Endothelial cell of umbilical vein (primary cell): Measurements from ENCODE around the gene DESI2. TPM values are rescaled to one million over a fixed set of nuclear protein-coding genes. Genes with fewer than 3 reads are reported as not detected.

Experiments used
- BruUV-seq: library from RNA; stranded (reverse); fragments of 400-500 nt; replicated peaks from 2 replicates; lab custom pipeline; 2021; lab: Mats Ljungman, UMichigan
- CTCF ChIA-PET: fragments of 300-600, 350-600 bp; sonication (Branson Sonifier 250); formaldehyde crosslinking; loops from one replicate; lab custom pipeline; 2021; ENCODE audit warnings: antibody characterized with exemption, inconsistent platforms; lab: Charles Lee
- POLR2A ChIA-PET: fragments of 300-600, 350-600 bp; sonication (Branson Sonifier 250); formaldehyde crosslinking; loops from one replicate; lab custom pipeline; 2021; ENCODE audit warnings: antibody characterized with exemption, inconsistent platforms; lab: Charles Lee
- DNase-seq: peaks from one replicate; pipeline ENCODE4 v3.0.0-alpha.2; 2011; ENCODE audit warnings: low read depth, low spot score
- FAIRE-seq: peaks from 2 replicates; lab custom pipeline; 2011; peaks lifted over from hg19 to GRCh38; lab: Jason Lieb, UNC
- H2AFZ ChIP-seq: 2 replicates; pipeline ENCODE4 v1.6.0; 2012; ENCODE audit warnings: low read depth, low read length, control low read depth, inconsistent platforms
- H3K27ac ChIP-seq: 2 replicates; pipeline ENCODE4 v1.5.1; 2011; ENCODE audit warnings: low read depth, mild to moderate bottlenecking, control low read depth, low read length, moderate library complexity; ENCODE audit not compliant: insufficient read depth
- H3K27me3 ChIP-seq, 2 experiments: 2 replicates each; pipeline versions ENCODE4 v1.6.0 to v1.6.1; 2011; ENCODE audit warnings: low read length in 2 of 2, mixed read lengths in 1 of 2; ENCODE audit not compliant: control insufficient read depth in 2 of 2, insufficient read depth in 2 of 2
- H3K36me3 ChIP-seq, 2 experiments: 2 replicates in 1 of 2; 3 replicates in 1 of 2; pipeline ENCODE4 v1.5.1; 2011; ENCODE audit warnings: low read length in 2 of 2, mild to moderate bottlenecking in 1 of 2, moderate library complexity in 1 of 2; ENCODE audit not compliant: control insufficient read depth in 2 of 2, insufficient read depth in 2 of 2; ENCODE audit errors: extremely low read depth in 1 of 2
- H3K4me1 ChIP-seq: 3 replicates; pipeline ENCODE4 v1.5.1; 2011; ENCODE audit warnings: mild to moderate bottlenecking, low read length; ENCODE audit not compliant: control insufficient read depth, insufficient read depth; ENCODE audit errors: extremely low read depth
- H3K4me2 ChIP-seq: 2 replicates; pipeline ENCODE4 v1.6.1; 2011; ENCODE audit warnings: low read length, control low read depth, mixed read lengths; ENCODE audit not compliant: insufficient read depth
- H3K4me3 ChIP-seq, 3 experiments: fragments of 200-600 bp in 1 of 3; sonication (generic), shearing (Covaris generic) in 1 of 3; replicated peaks in 1 of 3; 2 replicates each; pipeline ENCODE4 v1.5.1; 2011 to 2016; ENCODE audit warnings: control low read depth in 3 of 3, low read length in 3 of 3, mild to moderate bottlenecking in 2 of 3, inconsistent platforms in 1 of 3, low read depth in 1 of 3, moderate library complexity in 1 of 3; ENCODE audit not compliant: insufficient read depth in 1 of 3
- H3K79me2 ChIP-seq: 2 replicates; pipeline ENCODE4 v1.6.0; 2012; ENCODE audit warnings: low read length, inconsistent platforms; ENCODE audit not compliant: control insufficient read depth, insufficient read depth
- H3K9ac ChIP-seq: replicated peaks from 2 replicates; pipeline ENCODE3; 2011; ENCODE audit warnings: low read length, control low read depth; ENCODE audit not compliant: insufficient read depth; ENCODE audit errors: extremely low read depth
- H3K9me1 ChIP-seq: replicated peaks from 3 replicates; pipeline ENCODE4 v1.6.0; 2011; ENCODE audit warnings: mild to moderate bottlenecking, low read length; ENCODE audit not compliant: control insufficient read depth, insufficient read depth; ENCODE audit errors: extremely low read depth
- H3K9me3 ChIP-seq: replicated peaks from 2 replicates; pipeline ENCODE4 v1.5.1; 2012; ENCODE audit warnings: low read length, inconsistent platforms; ENCODE audit not compliant: control insufficient read depth, insufficient read depth
- H4K20me1 ChIP-seq: replicated peaks from 2 replicates; pipeline ENCODE3; 2011; ENCODE audit warnings: mild to moderate bottlenecking, low read length; ENCODE audit not compliant: control insufficient read depth, insufficient read depth; ENCODE audit errors: extremely low read depth
- EZH2 ChIP-seq: IDR thresholded peaks from 2 replicates; pipeline ENCODE4 v1.6.1; 2012; ENCODE audit warnings: borderline replicate concordance, low read depth, mild to moderate bottlenecking, moderate library complexity, low read length, inconsistent platforms; ENCODE audit not compliant: severe bottlenecking
- FOS ChIP-seq: IDR thresholded peaks from 2 replicates; pipeline ENCODE4 v1.6.1; 2011; ENCODE audit warnings: mild to moderate bottlenecking, low read length, moderate library complexity, borderline replicate concordance; ENCODE audit not compliant: insufficient read depth
- GATA2 ChIP-seq: IDR thresholded peaks from 2 replicates; pipeline ENCODE4 v1.7.0; 2011; ENCODE audit warnings: low read depth, mild to moderate bottlenecking, moderate library complexity, mixed read lengths, low read length; ENCODE audit not compliant: insufficient read length, insufficient read depth
- JUN ChIP-seq: IDR thresholded peaks from 2 replicates; pipeline ENCODE4 v1.6.1; 2011; ENCODE audit warnings: borderline replicate concordance, low read depth; ENCODE audit not compliant: insufficient read length, insufficient read depth
- MYC ChIP-seq: IDR thresholded peaks from one replicate; pipeline ENCODE4 v1.6.1; 2011; ENCODE audit warnings: mild to moderate bottlenecking, low read depth, low read length
- POLR2A ChIP-seq: IDR thresholded peaks from 2 replicates; pipeline ENCODE4 v1.6.1; 2012; ENCODE audit warnings: low read depth, mild to moderate bottlenecking, control low read depth, low read length
- POLR2AphosphoS5 ChIP-seq: IDR thresholded peaks from 2 replicates; pipeline ENCODE4 v1.6.1; 2012; ENCODE audit warnings: low read depth, mild to moderate bottlenecking, control low read depth, low read length, moderate library complexity; ENCODE audit not compliant: insufficient read depth
- dilution Hi-C: fragments of 300-500 bp; cut with MboI; formaldehyde crosslinking; loops from one replicate; pipeline ENCODE4 v1.15.0; 2019; ENCODE audit warnings: low sequenced_read_pairs; ENCODE audit not compliant: extremely low pct_ligation_motif_present
- intact Hi-C: fragments of 100-400 bp; cut with micrococcal nuclease; formaldehyde crosslinking; loops from one replicate; pipeline ENCODE4 v1.10.0; 2022
- polyA plus RNA-seq, 4 experiments: library from polyadenylated mRNA; depleted of rRNA in 3 of 4; stranded (reverse) in 3 of 4; unstranded in 1 of 4; fragments of >200 nt; gene quantifications; 2 replicates each; pipeline versions ENCODE4 v1.2.1 to v1.2.3, GENCODE V29; 2011 to 2012; ENCODE audit warnings: missing spikeins in 1 of 4
- total RNA-seq: library from RNA; stranded (reverse); gene quantifications from 2 replicates; pipeline ENCODE4 v1.2.3, GENCODE V29; 2021
- TF ChIP-seq, protein P1 (sequence below): IDR thresholded peaks from 2 replicates; pipeline ENCODE4 v1.6.1; 2011; ENCODE audit not compliant: insufficient read depth, insufficient read length
- TF ChIP-seq, protein P2 (sequence below), 2 donors: IDR thresholded peaks; 1 replicate in 1 of 2; 2 replicates in 1 of 2; pipeline ENCODE4 v1.5.1; 2011; ENCODE audit warnings: low read length in 2 of 2, mild to moderate bottlenecking in 2 of 2, moderate library complexity in 2 of 2, control low read depth in 1 of 2, inconsistent platforms in 1 of 2, low read depth in 1 of 2; ENCODE audit not compliant: insufficient read depth in 1 of 2; ENCODE audit errors: extremely low read depth in 1 of 2

DESI2 gene
- total and polyA plus RNA-seq, 2 donors (not counting 3 experiments of a cell fraction or from before 2014, with no cell fraction given), result 22.9 to 37.2 TPM

GRCh38 chr1:244657421-244657820 is 4.5 kb downstream of the DESI2 start:
- H3K79me2 ChIP-seq, result peaks cover 80% of the 10 kb centered on the region
- DNase-seq (no peak), FAIRE-seq (no peak)
- H4K20me1 ChIP-seq, result no peaks in the 10 kb centered on the region
- intact Hi-C loops, result no loop called here
- peaks cover 12% of the 10 kb centered on the region for H3K4me1 ChIP-seq
- H3K9me1 ChIP-seq, result no peaks in the 10 kb centered on the region
- H3K36me3 ChIP-seq, result peaks cover 1 to 10% of the 10 kb centered on the region in 2 experiments
- ChIA-PET POLR2A (no interaction called here), CTCF (no interaction called here)
- no TSS peak for BruUV-seq
- no peak overlapping the region for H3K27ac ChIP-seq
- no peak overlapping the region for H3K4me2 ChIP-seq
- H3K27me3 ChIP-seq, result no peaks in the 10 kb centered on the region
- no peak overlapping the region for H3K4me3 ChIP-seq
- no peak overlapping the region for H2AFZ ChIP-seq
- H3K9ac ChIP-seq, result no peak overlapping the region
- dilution Hi-C loops, result no loop called here
- TF ChIP-seq GATA2 (no peak), FOS (no peak), POLR2A (no peak), POLR2AphosphoS5 (no peak), MYC (no peak), EZH2 (no peak), JUN (no peak)
- TF ChIP-seq, protein P1, sequence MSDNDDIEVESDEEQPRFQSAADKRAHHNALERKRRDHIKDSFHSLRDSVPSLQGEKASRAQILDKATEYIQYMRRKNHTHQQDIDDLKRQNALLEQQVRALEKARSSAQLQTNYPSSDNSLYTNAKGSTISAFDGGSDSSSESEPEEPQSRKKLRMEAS, result no peak
- TF ChIP-seq, protein P2, sequence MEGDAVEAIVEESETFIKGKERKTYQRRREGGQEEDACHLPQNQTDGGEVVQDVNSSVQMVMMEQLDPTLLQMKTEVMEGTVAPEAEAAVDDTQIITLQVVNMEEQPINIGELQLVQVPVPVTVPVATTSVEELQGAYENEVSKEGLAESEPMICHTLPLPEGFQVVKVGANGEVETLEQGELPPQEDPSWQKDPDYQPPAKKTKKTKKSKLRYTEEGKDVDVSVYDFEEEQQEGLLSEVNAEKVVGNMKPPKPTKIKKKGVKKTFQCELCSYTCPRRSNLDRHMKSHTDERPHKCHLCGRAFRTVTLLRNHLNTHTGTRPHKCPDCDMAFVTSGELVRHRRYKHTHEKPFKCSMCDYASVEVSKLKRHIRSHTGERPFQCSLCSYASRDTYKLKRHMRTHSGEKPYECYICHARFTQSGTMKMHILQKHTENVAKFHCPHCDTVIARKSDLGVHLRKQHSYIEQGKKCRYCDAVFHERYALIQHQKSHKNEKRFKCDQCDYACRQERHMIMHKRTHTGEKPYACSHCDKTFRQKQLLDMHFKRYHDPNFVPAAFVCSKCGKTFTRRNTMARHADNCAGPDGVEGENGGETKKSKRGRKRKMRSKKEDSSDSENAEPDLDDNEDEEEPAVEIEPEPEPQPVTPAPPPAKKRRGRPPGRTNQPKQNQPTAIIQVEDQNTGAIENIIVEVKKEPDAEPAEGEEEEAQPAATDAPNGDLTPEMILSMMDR (IDR thresholded peaks at IDR 0.05; ENCODE audit: extremely low read depth in 1 of 2, insufficient read depth in 1 of 2, low read depth in 1 of 2, low read length in 2 of 2), result no peak
- H3K9me3 ChIP-seq, result no peaks in the 10 kb centered on the region
